ENCODE measurements around the gene DDX39A. TPM values are rescaled to one million over a fixed set of nuclear protein-coding genes. Genes with fewer than 3 reads are reported as not detected.

The DDX39A gene
- total RNA-seq, 2 experiments from 2014 or later = 217 to 226 TPM

DNA sequence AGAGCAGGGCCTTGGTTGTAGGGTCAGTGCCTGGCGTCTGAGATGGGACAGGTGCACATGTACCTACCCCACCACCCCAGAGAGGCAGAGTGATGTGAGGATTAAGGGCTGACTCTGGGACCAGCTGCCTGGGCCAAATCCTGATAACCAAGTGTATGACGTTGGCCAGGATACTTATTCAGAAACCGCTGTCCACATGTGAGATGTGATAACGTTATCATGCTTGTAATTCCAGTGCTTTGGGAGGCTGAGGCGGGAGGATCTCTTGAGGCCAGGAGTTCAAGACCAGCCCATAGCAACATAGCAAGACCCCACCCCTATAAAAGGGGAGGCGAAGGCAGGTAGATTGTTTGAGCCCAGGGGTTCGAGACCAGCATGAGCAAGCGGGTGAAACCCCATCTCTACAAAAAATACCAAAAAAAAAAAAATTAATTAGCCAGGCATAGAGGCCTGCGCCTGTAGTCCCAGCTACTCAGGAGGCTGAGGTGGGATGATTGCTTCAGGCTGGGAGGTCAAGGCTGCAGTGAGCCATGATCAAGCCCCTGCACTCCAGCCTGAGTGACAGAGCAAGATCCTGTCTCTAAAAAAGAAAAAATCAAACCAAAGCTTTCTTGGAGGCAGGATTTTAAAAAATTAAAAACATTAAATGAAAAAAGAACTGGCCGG, 27.9 kb downstream of the DDX39A start:
- ChIA-PET POLR2A (interaction anchor here (0.7 to 6.1 kb wide), 4 partner anchors 9 to 28 kb away, joined by 3 to 59 read pairs (median 8); partner anchors contain the start of gene ADGRE5), CTCF (no interaction called here)
- TF ChIP-seq, protein P1, sequence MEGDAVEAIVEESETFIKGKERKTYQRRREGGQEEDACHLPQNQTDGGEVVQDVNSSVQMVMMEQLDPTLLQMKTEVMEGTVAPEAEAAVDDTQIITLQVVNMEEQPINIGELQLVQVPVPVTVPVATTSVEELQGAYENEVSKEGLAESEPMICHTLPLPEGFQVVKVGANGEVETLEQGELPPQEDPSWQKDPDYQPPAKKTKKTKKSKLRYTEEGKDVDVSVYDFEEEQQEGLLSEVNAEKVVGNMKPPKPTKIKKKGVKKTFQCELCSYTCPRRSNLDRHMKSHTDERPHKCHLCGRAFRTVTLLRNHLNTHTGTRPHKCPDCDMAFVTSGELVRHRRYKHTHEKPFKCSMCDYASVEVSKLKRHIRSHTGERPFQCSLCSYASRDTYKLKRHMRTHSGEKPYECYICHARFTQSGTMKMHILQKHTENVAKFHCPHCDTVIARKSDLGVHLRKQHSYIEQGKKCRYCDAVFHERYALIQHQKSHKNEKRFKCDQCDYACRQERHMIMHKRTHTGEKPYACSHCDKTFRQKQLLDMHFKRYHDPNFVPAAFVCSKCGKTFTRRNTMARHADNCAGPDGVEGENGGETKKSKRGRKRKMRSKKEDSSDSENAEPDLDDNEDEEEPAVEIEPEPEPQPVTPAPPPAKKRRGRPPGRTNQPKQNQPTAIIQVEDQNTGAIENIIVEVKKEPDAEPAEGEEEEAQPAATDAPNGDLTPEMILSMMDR (IDR thresholded peaks at IDR 0.05) = no peak
- Mint-ChIP-seq H3K27me3 (no peaks in the 10 kb centered on the region), H3K27ac (peak overlapping the region; percentile 55), H3K9me3 (no peaks in the 10 kb centered on the region), H3K36me3 (ENCODE audit: low read depth) (peaks cover 58% of the 10 kb centered on the region), H3K4me3 (no peak overlapping the region), H3K4me1 (ENCODE audit: low read depth) (peaks cover 20% of the 10 kb centered on the region)
- DNase-seq (no peak), ATAC-seq (no peak)
- intact Hi-C loops (cut with micrococcal nuclease) = no loop called here

DNA sequence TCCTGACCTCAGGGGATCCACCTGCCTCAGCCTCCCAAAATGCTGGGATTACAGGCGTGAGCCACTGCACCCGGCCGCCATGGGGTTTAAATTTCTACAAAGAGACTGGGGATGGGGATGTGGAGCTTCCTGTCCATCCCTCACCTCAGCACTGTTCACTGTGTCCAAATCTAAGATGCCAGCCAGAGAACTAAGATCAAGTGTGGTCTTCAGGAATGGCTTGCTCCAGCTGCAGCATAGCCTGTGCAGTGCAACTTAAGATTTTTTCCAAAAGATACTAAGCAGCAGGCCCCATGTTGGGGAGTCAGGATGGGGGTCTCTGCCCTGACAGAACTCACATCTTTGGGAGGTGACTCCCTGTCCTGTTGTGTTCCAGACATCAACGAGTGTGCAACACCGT, 28.6 kb downstream of the DDX39A start:
- ChIA-PET CTCF (interaction anchor here (0.9 to 1.1 kb wide), 2 partner anchors 16 to 42 kb away, joined by 3 read pairs; no protein-coding TSS in a partner anchor), POLR2A (interaction anchor here (0.7 to 1.7 kb wide), 4 partner anchors 9 to 238 kb away, joined by 3 to 9 read pairs (median 4); partner anchors contain the start of gene ADGRE5)
- ATAC-seq (no peak), DNase-seq (no peak)
- Mint-ChIP-seq H3K27ac (peak overlapping the region; percentile 55), H3K36me3 (ENCODE audit: low read depth) (peaks cover 55% of the 10 kb centered on the region), H3K9me3 (no peaks in the 10 kb centered on the region), H3K27me3 (no peaks in the 10 kb centered on the region), H3K4me1 (ENCODE audit: low read depth) (peaks cover 22% of the 10 kb centered on the region), H3K4me3 (no peak overlapping the region)
- TF ChIP-seq, protein P1 (IDR thresholded peaks at IDR 0.05) = no peak
- intact Hi-C loops (cut with micrococcal nuclease) = no loop called here

DNA sequence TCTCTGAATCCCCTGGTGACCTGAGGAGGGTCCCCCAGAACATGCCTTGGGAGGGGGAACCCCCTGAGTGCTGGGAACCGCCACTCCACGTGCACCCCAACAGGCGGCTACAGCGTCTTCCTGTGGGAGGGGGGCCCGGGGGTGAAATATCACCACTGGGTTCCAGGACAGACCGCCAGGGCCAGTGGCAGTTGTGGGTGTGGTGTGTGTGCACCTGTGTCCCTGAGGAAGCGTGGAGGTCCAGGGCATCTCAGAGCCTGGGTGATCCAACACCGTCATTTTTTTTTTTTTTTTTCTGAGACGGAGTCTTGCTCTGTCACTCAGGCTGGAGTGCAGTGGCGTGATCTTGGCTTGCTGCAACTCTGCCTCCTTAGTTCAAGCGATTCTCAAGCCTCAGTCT, 33.6 kb downstream of the DDX39A start:
- POLR2A ChIA-PET = interaction anchor here (1.6 to 10.7 kb wide), 3 partner anchors 10 to 24 kb away, joined by 4 to 247 read pairs (median 11); no protein-coding TSS in a partner anchor
- Mint-ChIP-seq H3K9me3 (no peaks in the 10 kb centered on the region), H3K36me3 (ENCODE audit: low read depth) (peaks cover 56% of the 10 kb centered on the region)

DNA sequence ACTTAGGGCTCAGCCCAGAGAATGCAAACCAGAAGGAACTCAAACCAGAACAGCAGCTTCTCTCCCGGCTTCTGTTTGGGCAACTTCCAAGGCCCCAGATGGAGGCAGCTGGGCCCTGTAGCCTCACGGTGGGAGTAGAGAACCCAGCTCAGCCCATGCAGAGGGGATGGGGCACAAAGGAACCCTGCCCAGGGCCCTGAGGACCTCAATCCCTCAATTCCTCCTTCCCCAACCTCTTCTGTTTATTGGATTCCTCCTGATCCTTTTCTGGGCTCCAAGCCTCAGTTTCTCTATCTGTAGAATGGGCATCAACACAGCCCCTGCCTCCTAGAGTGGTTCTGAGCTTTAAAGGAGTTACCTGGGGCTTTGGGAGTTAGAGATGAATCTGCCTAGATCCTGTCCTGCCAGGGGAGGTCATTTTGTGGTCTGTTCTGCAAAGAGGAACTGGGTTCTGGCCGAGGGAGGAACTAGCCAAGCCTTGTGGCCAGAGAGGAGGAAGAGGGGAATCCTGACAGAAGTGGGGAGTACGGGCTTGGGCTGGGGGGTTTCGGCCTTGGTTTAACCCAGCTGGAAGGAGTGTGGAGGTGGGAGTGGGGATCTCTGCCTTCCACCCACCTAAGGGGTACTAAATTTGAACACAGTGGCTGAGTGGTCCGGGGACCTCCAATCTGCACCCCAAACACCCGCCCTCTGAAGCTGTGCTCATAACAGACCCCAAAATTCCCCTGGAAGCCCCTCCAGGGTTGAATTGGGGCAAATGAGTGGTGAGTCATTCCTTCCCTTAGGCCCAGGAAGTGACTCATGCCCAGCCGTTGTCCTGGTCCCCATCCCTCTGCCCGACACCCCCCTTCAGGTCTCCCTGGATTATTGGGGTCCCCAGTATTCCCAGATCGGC, 35.2 kb downstream of the DDX39A start:
- Mint-ChIP-seq H3K4me3 (peak overlapping the region; percentile 99), H3K9me3 (no peaks in the 10 kb centered on the region), H3K27ac (peak overlapping the region; percentile 100), H3K36me3 (ENCODE audit: low read depth) (peaks cover 49% of the 10 kb centered on the region), H3K4me1 (ENCODE audit: low read depth) (peaks cover 31% of the 10 kb centered on the region), H3K27me3 (no peaks in the 10 kb centered on the region)
- TF ChIP-seq, protein P1 (IDR thresholded peaks at IDR 0.05) = no peak
- peak; percentile 84 for DNase-seq
- ChIA-PET POLR2A (interaction anchor here (0.6 to 10.7 kb wide), 10 partner anchors 9 to 199 kb away, joined by 3 to 247 read pairs (median 25); partner anchors contain the start of gene DDX39A), CTCF (interaction anchor here (0.9 to 5.5 kb wide), 9 partner anchors 14 to 167 kb away, joined by 3 to 77 read pairs (median 5); no protein-coding TSS in a partner anchor)
- intact Hi-C loops (cut with micrococcal nuclease) = loop anchor here (2.0 kb wide), 1 partner anchor 15 kb away; no protein-coding TSS in a partner anchor
- peak; percentile 23 for ATAC-seq

More for the DNA sequence above, 33.6 kb downstream of the DDX39A start:
- TF ChIP-seq, protein P1 (IDR thresholded peaks at IDR 0.05) = no peak
- ATAC-seq (no peak), DNase-seq (no peak)
- intact Hi-C loops (cut with micrococcal nuclease) = no loop called here
- Mint-ChIP-seq H3K27ac (peak overlapping the region; percentile 100), H3K27me3 (no peaks in the 10 kb centered on the region), H3K4me1 (ENCODE audit: low read depth) (peaks cover 20% of the 10 kb centered on the region), H3K4me3 (peak overlapping the region; percentile 99)
- CTCF ChIA-PET = interaction anchor here (0.6 to 1.6 kb wide), 2 partner anchors 20 to 22 kb away, joined by 3 to 4 read pairs; no protein-coding TSS in a partner anchor

Data from activated CD8-positive, alpha-beta T cell treated with anti-CD3 and anti-CD28 coated beads for 36 hours (primary cell).